ENCODE results near the gene ADGRL3. TPM values are rescaled to one million over a fixed set of nuclear protein-coding genes. Genes with fewer than 3 reads are reported as not detected.
"Not testable (repeated sequence)": the region's sequence is repeated elsewhere in the genome, so short reads cannot be mapped to it uniquely, and the experiment has no call there.

The ADGRL3 gene
- total and polyA plus RNA-seq, 5 donors from 2014 or later, result not detected

- H3K4me3 Mint-ChIP-seq, result no peak overlapping the region
Observed at GRCh38 chr4:61841714-61842113, 641.6 kb downstream of the ADGRL3 start.

GRCh38 chr4:61851126-61851525, 651.0 kb downstream of the ADGRL3 start:
- ATAC-seq (ENCODE audit: low read depth in 2 of 2), result no peak
- Histone ChIP-seq H3K27ac (ENCODE audit: insufficient read depth, low read length, poor library complexity, severe bottlenecking) (no peak overlapping the region), H3K4me3 (ENCODE audit: low read depth, low read length) (no peak overlapping the region), H3K4me1 (ENCODE audit: control insufficient read depth, insufficient read depth, low read length, poor library complexity, severe bottlenecking) (no peaks in the 10 kb centered on the region), H3K27me3 (ENCODE audit: control insufficient read depth, insufficient read depth, low read length) (no peaks in the 10 kb centered on the region), H3K36me3 (ENCODE audit: control insufficient read depth, insufficient read depth, low read length) (no peaks in the 10 kb centered on the region), H3K9me3 (ENCODE audit: control insufficient read depth in 2 of 2, low read length in 2 of 2) (no peaks in the 10 kb centered on the region)
- DNase-seq, result no peak
- no peaks in the 10 kb centered on the region for H3K27me3 Mint-ChIP-seq
- H3K27ac Mint-ChIP-seq, result no peak overlapping the region
- H3K9me3 Mint-ChIP-seq, result peaks cover 0 to 14% (median 7%) of the 10 kb centered on the region in 7 donors
- H3K36me3 Mint-ChIP-seq, result no peaks in the 10 kb centered on the region
- H3K4me3 Mint-ChIP-seq, result no peak overlapping the region
- H3K4me1 Mint-ChIP-seq, result no peaks in the 10 kb centered on the region

More at GRCh38 chr4:61841714-61842113, 641.6 kb downstream of the ADGRL3 start:
- H3K9me3 Mint-ChIP-seq, result peaks cover 0 to 18% (median 13%) of the 10 kb centered on the region in 7 donors
- no peaks in the 10 kb centered on the region for H3K27me3 ChIP-seq (ENCODE audit: control insufficient read depth, insufficient read depth, low read length)
- no peaks in the 10 kb centered on the region for H3K36me3 Mint-ChIP-seq
- no peaks in the 10 kb centered on the region for H3K9me3 ChIP-seq (ENCODE audit: control insufficient read depth in 2 of 2, low read length in 2 of 2)
- no peaks in the 10 kb centered on the region for H3K4me1 Mint-ChIP-seq
- no peaks in the 10 kb centered on the region for H3K27me3 Mint-ChIP-seq
- H3K27ac ChIP-seq (ENCODE audit: insufficient read depth, low read length, poor library complexity, severe bottlenecking), result no peak overlapping the region
- no peaks in the 10 kb centered on the region for H3K36me3 ChIP-seq (ENCODE audit: control insufficient read depth, insufficient read depth, low read length)
- no peaks in the 10 kb centered on the region for H3K4me1 ChIP-seq (ENCODE audit: control insufficient read depth, insufficient read depth, low read length, poor library complexity, severe bottlenecking)
- no peak for ATAC-seq (ENCODE audit: low read depth in 2 of 2)
- no peak overlapping the region for H3K4me3 ChIP-seq (ENCODE audit: low read depth, low read length)
- H3K27ac Mint-ChIP-seq, result no peak overlapping the region
- no peak for DNase-seq

- H3K27me3 ChIP-seq (ENCODE audit: control insufficient read depth, insufficient read depth, low read length); ATAC-seq (ENCODE audit: low read depth in 2 of 2); DNase-seq; H3K4me1 Mint-ChIP-seq; H3K27ac ChIP-seq (ENCODE audit: insufficient read depth, low read length, poor library complexity, severe bottlenecking); H3K27ac Mint-ChIP-seq; H3K4me3 Mint-ChIP-seq; H3K27me3 Mint-ChIP-seq; H3K36me3 ChIP-seq (ENCODE audit: control insufficient read depth, insufficient read depth, low read length); H3K4me1 ChIP-seq (ENCODE audit: control insufficient read depth, insufficient read depth, low read length, poor library complexity, severe bottlenecking); H3K9me3 ChIP-seq (ENCODE audit: control insufficient read depth in 2 of 2, low read length in 2 of 2); H3K36me3 Mint-ChIP-seq; H3K4me3 ChIP-seq (ENCODE audit: low read depth, low read length): not testable (repeated sequence)
- peaks cover 0 to 11% (median 6%) of the 10 kb centered on the region in 7 donors for H3K9me3 Mint-ChIP-seq
Observed at GRCh38 chr4:61852105-61852504, 652.0 kb downstream of the ADGRL3 start.

- no peaks in the 10 kb centered on the region for H3K36me3 ChIP-seq (ENCODE audit: control insufficient read depth, insufficient read depth, low read length)
- no peaks in the 10 kb centered on the region for H3K27me3 Mint-ChIP-seq
- no peak for DNase-seq
- no peak overlapping the region for H3K4me3 ChIP-seq (ENCODE audit: low read depth, low read length)
- no peaks in the 10 kb centered on the region for H3K27me3 ChIP-seq (ENCODE audit: control insufficient read depth, insufficient read depth, low read length)
- H3K27ac Mint-ChIP-seq, result peak overlapping the region in 1 of 3 donors; percentile 29
- no peaks in the 10 kb centered on the region for H3K9me3 ChIP-seq (ENCODE audit: control insufficient read depth in 2 of 2, low read length in 2 of 2)
- no peak overlapping the region for H3K27ac ChIP-seq (ENCODE audit: insufficient read depth, low read length, poor library complexity, severe bottlenecking)
- no peaks in the 10 kb centered on the region for H3K4me1 Mint-ChIP-seq
- no peak for ATAC-seq (ENCODE audit: low read depth in 2 of 2)
- no peaks in the 10 kb centered on the region for H3K4me1 ChIP-seq (ENCODE audit: control insufficient read depth, insufficient read depth, low read length, poor library complexity, severe bottlenecking)
- no peak overlapping the region for H3K4me3 Mint-ChIP-seq
- peaks cover 0 to 14% (median 9%) of the 10 kb centered on the region in 7 donors for H3K9me3 Mint-ChIP-seq
- no peaks in the 10 kb centered on the region for H3K36me3 Mint-ChIP-seq
Observed at GRCh38 chr4:61853041-61853440, 652.9 kb downstream of the ADGRL3 start.

- Histone ChIP-seq H3K9me3 (ENCODE audit: control insufficient read depth in 2 of 2, low read length in 2 of 2) (no peaks in the 10 kb centered on the region), H3K4me3 (ENCODE audit: low read depth, low read length) (no peak overlapping the region), H3K27me3 (ENCODE audit: control insufficient read depth, insufficient read depth, low read length) (no peaks in the 10 kb centered on the region), H3K27ac (ENCODE audit: insufficient read depth, low read length, poor library complexity, severe bottlenecking) (no peak overlapping the region), H3K4me1 (ENCODE audit: control insufficient read depth, insufficient read depth, low read length, poor library complexity, severe bottlenecking) (no peaks in the 10 kb centered on the region), H3K36me3 (ENCODE audit: control insufficient read depth, insufficient read depth, low read length) (no peaks in the 10 kb centered on the region)
- H3K36me3 Mint-ChIP-seq, result no peaks in the 10 kb centered on the region
- H3K4me1 Mint-ChIP-seq, result no peaks in the 10 kb centered on the region
- DNase-seq (no peak), ATAC-seq (ENCODE audit: low read depth in 2 of 2) (no peak)
- no peak overlapping the region for H3K4me3 Mint-ChIP-seq
- no peaks in the 10 kb centered on the region for H3K27me3 Mint-ChIP-seq
- H3K9me3 Mint-ChIP-seq, result peaks cover 0 to 21% (median 10%) of the 10 kb centered on the region in 7 donors
- no peak overlapping the region for H3K27ac Mint-ChIP-seq
Observed at GRCh38 chr4:61860376-61860775, 660.2 kb downstream of the ADGRL3 start.

GRCh38 chr4:61864286-61864685, 664.2 kb downstream of the ADGRL3 start:
- no peaks in the 10 kb centered on the region for H3K27me3 Mint-ChIP-seq
- no peaks in the 10 kb centered on the region for H3K36me3 ChIP-seq (ENCODE audit: control insufficient read depth, insufficient read depth, low read length)
- no peak overlapping the region for H3K27ac Mint-ChIP-seq
- H3K4me3 ChIP-seq (ENCODE audit: low read depth, low read length), result no peak overlapping the region
- H3K4me1 ChIP-seq (ENCODE audit: control insufficient read depth, insufficient read depth, low read length, poor library complexity, severe bottlenecking), result no peaks in the 10 kb centered on the region
- H3K27me3 ChIP-seq (ENCODE audit: control insufficient read depth, insufficient read depth, low read length), result no peaks in the 10 kb centered on the region
- no peaks in the 10 kb centered on the region for H3K36me3 Mint-ChIP-seq
- DNase-seq (no peak), ATAC-seq (ENCODE audit: low read depth in 2 of 2) (no peak)
- H3K4me1 Mint-ChIP-seq, result no peaks in the 10 kb centered on the region
- H3K9me3 Mint-ChIP-seq, result peaks cover 0 to 28% (median 8%) of the 10 kb centered on the region in 7 donors
- H3K9me3 ChIP-seq (ENCODE audit: control insufficient read depth in 2 of 2, low read length in 2 of 2), result no peaks in the 10 kb centered on the region
- H3K27ac ChIP-seq (ENCODE audit: insufficient read depth, low read length, poor library complexity, severe bottlenecking), result no peak overlapping the region
- no peak overlapping the region for H3K4me3 Mint-ChIP-seq

- H3K9me3 Mint-ChIP-seq, result peaks cover 0 to 19% (median 5%) of the 10 kb centered on the region in 7 donors
- no peaks in the 10 kb centered on the region for H3K27me3 Mint-ChIP-seq
- no peak for ATAC-seq (ENCODE audit: low read depth in 2 of 2)
- no peaks in the 10 kb centered on the region for H3K36me3 Mint-ChIP-seq
- H3K9me3 ChIP-seq (ENCODE audit: control insufficient read depth in 2 of 2, low read length in 2 of 2), result no peaks in the 10 kb centered on the region
- H3K27ac ChIP-seq (ENCODE audit: insufficient read depth, low read length, poor library complexity, severe bottlenecking), result no peak overlapping the region
- H3K4me3 ChIP-seq (ENCODE audit: low read depth, low read length), result no peak overlapping the region
- H3K4me1 Mint-ChIP-seq, result no peaks in the 10 kb centered on the region
- H3K4me3 Mint-ChIP-seq, result no peak overlapping the region
- no peak overlapping the region for H3K27ac Mint-ChIP-seq
- H3K36me3 ChIP-seq (ENCODE audit: control insufficient read depth, insufficient read depth, low read length), result no peaks in the 10 kb centered on the region
- no peak for DNase-seq
- H3K27me3 ChIP-seq (ENCODE audit: control insufficient read depth, insufficient read depth, low read length), result no peaks in the 10 kb centered on the region
- H3K4me1 ChIP-seq (ENCODE audit: control insufficient read depth, insufficient read depth, low read length, poor library complexity, severe bottlenecking), result no peaks in the 10 kb centered on the region
Observed at GRCh38 chr4:61866378-61867030, 666.4 kb downstream of the ADGRL3 start.

- no peak for DNase-seq
- Histone ChIP-seq H3K4me3 (ENCODE audit: low read depth, low read length) (no peak overlapping the region), H3K9me3 (ENCODE audit: control insufficient read depth in 2 of 2, low read length in 2 of 2) (no peaks in the 10 kb centered on the region), H3K27me3 (ENCODE audit: control insufficient read depth, insufficient read depth, low read length) (no peaks in the 10 kb centered on the region), H3K36me3 (ENCODE audit: control insufficient read depth, insufficient read depth, low read length) (no peaks in the 10 kb centered on the region), H3K27ac (ENCODE audit: insufficient read depth, low read length, poor library complexity, severe bottlenecking) (no peak overlapping the region), H3K4me1 (ENCODE audit: control insufficient read depth, insufficient read depth, low read length, poor library complexity, severe bottlenecking) (no peaks in the 10 kb centered on the region)
- Mint-ChIP-seq H3K36me3 (no peaks in the 10 kb centered on the region), H3K4me3 (no peak overlapping the region), H3K27me3 (no peaks in the 10 kb centered on the region), H3K4me1 (no peaks in the 10 kb centered on the region), H3K27ac (no peak overlapping the region), H3K9me3 (peaks cover 0 to 37% (median 9%) of the 10 kb centered on the region in 7 donors)
- no peak for ATAC-seq (ENCODE audit: low read depth in 2 of 2)
Observed at GRCh38 chr4:61872983-61873382, 672.9 kb downstream of the ADGRL3 start.
